ENCODE data around the gene DCP2. TPM values are rescaled to one million over a fixed set of nuclear protein-coding genes. Genes with fewer than 3 reads are reported as not detected.

DCP2 gene
- total and polyA plus RNA-seq, 2 experiments from 2014 or later, result 8.1 to 17.4 TPM

- Histone ChIP-seq H2AFZ (no peak overlapping the region), H3K9me3 (ENCODE audit: low read depth) (no peaks in the 10 kb centered on the region), H3K27ac (no peak overlapping the region), H3K27me3 (replicated peaks; ENCODE audit: insufficient read depth) (no peaks in the 10 kb centered on the region), H3K4me1 (ENCODE audit: insufficient read depth) (peaks cover 13% of the 10 kb centered on the region; the same call in 1 of the 2 replicates), H3F3A (ENCODE audit: insufficient read depth) (peaks cover 17% of the 10 kb centered on the region; the same call in 1 of the 2 replicates), H3K4me2 (ENCODE audit: unreplicated experiment) (peak overlapping the region; percentile 34), H3K79me2 (ENCODE audit: insufficient read depth) (no peaks in the 10 kb centered on the region), H3K36me3 (ENCODE audit: low read depth) (no peaks in the 10 kb centered on the region), H3K9me2 (ENCODE audit: insufficient read depth) (no peaks in the 10 kb centered on the region), H3K9ac (no peak overlapping the region), H3K4me3 (no peak overlapping the region), H4K20me1 (ENCODE audit: insufficient read depth) (no peaks in the 10 kb centered on the region)
- DNase-seq, result no peak
- TF ChIP-seq EZH2 (IDR thresholded peaks at IDR 0.05; ENCODE audit: insufficient read depth, poor library complexity, severe bottlenecking), result no peak
- no peak for TF ChIP-seq EZH2phosphoT487 (IDR thresholded peaks at IDR 0.05; ENCODE audit: insufficient read depth, low read depth)
- WGBS, 2 experiments (ENCODE audit: low coverage in 1 of 2, low lambda C conversion rate in 2 of 2, missing lambda C conversion rate in 2 of 2), result 15 to 22% methylated on average over 1 of the region's 1 CpG
- in situ Hi-C loops (cut with MboI), result no loop called here
These were observed 43.5 kb upstream of the DCP2 start for GRCh38 chr5:112933105-112933504.

GRCh38 chr5:112933651-112934365 is 42.8 kb upstream of the DCP2 start:
- Histone ChIP-seq H4K20me1 (ENCODE audit: insufficient read depth) (no peaks in the 10 kb centered on the region), H3K9me2 (ENCODE audit: insufficient read depth) (no peaks in the 10 kb centered on the region), H3K9ac (no peak overlapping the region), H3K4me1 (ENCODE audit: insufficient read depth) (peaks cover 13% of the 10 kb centered on the region; the same call in 1 of the 2 replicates), H3K79me2 (ENCODE audit: insufficient read depth) (no peaks in the 10 kb centered on the region), H3K27me3 (replicated peaks; ENCODE audit: insufficient read depth) (no peaks in the 10 kb centered on the region), H3K36me3 (ENCODE audit: low read depth) (no peaks in the 10 kb centered on the region), H3K27ac (peak overlapping the region; percentile 18; the same call in 1 of the 2 replicates), H3K4me3 (no peak overlapping the region), H3K4me2 (ENCODE audit: unreplicated experiment) (peak overlapping the region; percentile 34), H3F3A (ENCODE audit: insufficient read depth) (peaks cover 17% of the 10 kb centered on the region; the same call in 1 of the 2 replicates), H2AFZ (no peak overlapping the region), H3K9me3 (ENCODE audit: low read depth) (no peaks in the 10 kb centered on the region)
- in situ Hi-C loops (cut with MboI), result no loop called here
- WGBS, 2 experiments (ENCODE audit: low coverage in 1 of 2, low lambda C conversion rate in 2 of 2, missing lambda C conversion rate in 2 of 2), result 0% methylated on average over 1 of the region's 1 CpG
- DNase-seq, result peak; percentile 63
- no peak for TF ChIP-seq EZH2phosphoT487 (IDR thresholded peaks at IDR 0.05; ENCODE audit: insufficient read depth, low read depth)
- no peak for TF ChIP-seq EZH2 (IDR thresholded peaks at IDR 0.05; ENCODE audit: insufficient read depth, poor library complexity, severe bottlenecking)

GRCh38 chr5:112934366-112934663 is 42.3 kb upstream of the DCP2 start:
- peak overlapping the region; percentile 34 for H3K4me2 ChIP-seq (ENCODE audit: unreplicated experiment)
- H3K9me3 ChIP-seq (ENCODE audit: low read depth), result no peaks in the 10 kb centered on the region
- no peaks in the 10 kb centered on the region for H4K20me1 ChIP-seq (ENCODE audit: insufficient read depth)
- H2AFZ ChIP-seq, result no peak overlapping the region
- H3K27me3 ChIP-seq (replicated peaks; ENCODE audit: insufficient read depth), result no peaks in the 10 kb centered on the region
- in situ Hi-C loops (cut with MboI), result no loop called here
- no peak overlapping the region for H3K9ac ChIP-seq
- H3F3A ChIP-seq (ENCODE audit: insufficient read depth), result peaks cover 17% of the 10 kb centered on the region; the same call in 1 of the 2 replicates
- TF ChIP-seq EZH2phosphoT487 (IDR thresholded peaks at IDR 0.05; ENCODE audit: insufficient read depth, low read depth), result no peak
- no peak for TF ChIP-seq EZH2 (IDR thresholded peaks at IDR 0.05; ENCODE audit: insufficient read depth, poor library complexity, severe bottlenecking)
- no peaks in the 10 kb centered on the region for H3K9me2 ChIP-seq (ENCODE audit: insufficient read depth)
- DNase-seq, result no peak
- H3K27ac ChIP-seq, result peak overlapping the region; percentile 18; the same call in 1 of the 2 replicates
- H3K79me2 ChIP-seq (ENCODE audit: insufficient read depth), result no peaks in the 10 kb centered on the region
- no peaks in the 10 kb centered on the region for H3K36me3 ChIP-seq (ENCODE audit: low read depth)
- peaks cover 13% of the 10 kb centered on the region; the same call in 1 of the 2 replicates for H3K4me1 ChIP-seq (ENCODE audit: insufficient read depth)
- H3K4me3 ChIP-seq, result no peak overlapping the region

GRCh38 chr5:112935675-112936074 is 40.9 kb upstream of the DCP2 start:
- H3K36me3 ChIP-seq (ENCODE audit: low read depth), result no peaks in the 10 kb centered on the region
- no peaks in the 10 kb centered on the region for H3K79me2 ChIP-seq (ENCODE audit: insufficient read depth)
- TF ChIP-seq EZH2phosphoT487 (IDR thresholded peaks at IDR 0.05; ENCODE audit: insufficient read depth, low read depth), result no peak
- no peak for TF ChIP-seq EZH2 (IDR thresholded peaks at IDR 0.05; ENCODE audit: insufficient read depth, poor library complexity, severe bottlenecking)
- H3K4me3 ChIP-seq, result no peak overlapping the region
- no peaks in the 10 kb centered on the region for H4K20me1 ChIP-seq (ENCODE audit: insufficient read depth)
- H3K9me3 ChIP-seq (ENCODE audit: low read depth), result no peaks in the 10 kb centered on the region
- peaks cover 13% of the 10 kb centered on the region; the same call in 1 of the 2 replicates for H3K4me1 ChIP-seq (ENCODE audit: insufficient read depth)
- H3F3A ChIP-seq (ENCODE audit: insufficient read depth), result peaks cover 17% of the 10 kb centered on the region; the same call in 1 of the 2 replicates
- no peak overlapping the region for H3K9ac ChIP-seq
- H3K27me3 ChIP-seq (replicated peaks; ENCODE audit: insufficient read depth), result no peaks in the 10 kb centered on the region
- no peak overlapping the region for H3K27ac ChIP-seq
- no peaks in the 10 kb centered on the region for H3K9me2 ChIP-seq (ENCODE audit: insufficient read depth)
- in situ Hi-C loops (cut with MboI), result no loop called here
- peak; percentile 16 for DNase-seq
- 70 to 76% methylated on average over 5 of the region's 5 CpGs for WGBS, 2 experiments (ENCODE audit: low coverage in 1 of 2, low lambda C conversion rate in 2 of 2, missing lambda C conversion rate in 2 of 2)
- H2AFZ ChIP-seq, result no peak overlapping the region
- H3K4me2 ChIP-seq (ENCODE audit: unreplicated experiment), result no peak overlapping the region
